GM19463 (cell line): ENCODE data around the gene DHRSX.
"Not testable (repeated sequence)": the region's sequence is repeated elsewhere in the genome, so short reads cannot be mapped to it uniquely, and the experiment has no call there.

ENCODE experiments used
- ATAC-seq: cut with Tn5 transposase; IDR thresholded peaks from one replicate; pipeline ENCODE4 v1.9.1; 2021; ENCODE audit warnings: mild to moderate bottlenecking, moderate library complexity; ENCODE audit not compliant: unreplicated experiment

The DHRSX gene

DNA sequence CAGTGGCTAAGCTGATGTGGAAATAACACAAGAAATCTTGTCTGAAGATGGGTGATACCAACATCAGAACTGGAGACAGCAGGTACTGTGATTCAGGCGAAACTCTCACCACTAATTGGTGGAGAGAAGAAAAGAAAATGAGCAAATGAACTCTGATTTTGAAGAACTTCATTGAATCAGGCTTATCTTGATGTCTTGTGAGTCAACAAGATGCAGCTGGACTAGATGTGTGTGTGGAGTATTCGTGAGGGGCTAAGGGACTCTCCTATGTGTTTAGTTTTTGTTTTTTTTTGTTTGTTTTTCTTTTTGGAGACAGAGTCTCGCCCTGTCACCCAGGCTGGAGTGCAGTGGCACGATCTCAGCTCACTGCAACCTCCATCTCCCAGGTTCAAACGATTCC lies 131.6 kb downstream of the DHRSX start:
- ATAC-seq, result no peak

DNA sequence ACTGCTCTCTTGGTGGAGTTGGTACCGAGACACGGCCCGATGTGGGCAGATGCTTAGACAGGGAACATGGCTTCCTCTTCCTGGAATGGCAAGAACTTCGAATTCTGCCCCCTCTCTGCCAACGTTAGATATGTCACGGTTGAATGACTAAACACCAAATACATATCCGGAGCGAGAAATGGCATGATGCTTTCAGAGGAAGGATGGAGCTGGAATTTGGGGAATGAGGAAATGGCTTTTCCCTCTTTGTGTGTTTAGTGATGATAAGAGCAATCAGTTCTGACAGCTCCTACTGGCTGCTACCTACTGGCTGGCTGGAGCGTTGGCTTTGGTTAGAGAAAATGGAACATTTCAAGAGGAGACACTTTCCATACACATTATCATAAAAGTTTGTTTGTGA lies 140.0 kb downstream of the DHRSX start:
- ATAC-seq, result no peak

DNA sequence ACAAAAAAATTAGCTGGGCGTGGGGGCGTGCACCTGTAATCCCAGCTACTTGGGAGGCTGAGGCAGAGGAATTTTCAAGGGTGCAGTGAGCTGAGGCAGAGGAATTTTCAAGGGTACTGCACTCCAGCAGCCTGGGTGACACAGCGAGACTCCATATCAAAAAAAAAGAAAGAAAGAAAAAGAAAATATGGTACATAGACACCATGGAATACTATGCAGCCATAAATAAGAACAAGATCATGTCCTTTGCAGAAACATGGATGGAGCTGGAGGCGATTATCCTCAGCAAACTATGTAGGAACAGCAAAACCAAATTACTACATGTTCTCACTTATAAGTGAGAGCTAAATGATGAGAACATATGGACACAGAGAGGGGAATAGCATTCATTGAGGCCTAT lies 141.3 kb downstream of the DHRSX start:
- not testable (repeated sequence) for ATAC-seq

DNA sequence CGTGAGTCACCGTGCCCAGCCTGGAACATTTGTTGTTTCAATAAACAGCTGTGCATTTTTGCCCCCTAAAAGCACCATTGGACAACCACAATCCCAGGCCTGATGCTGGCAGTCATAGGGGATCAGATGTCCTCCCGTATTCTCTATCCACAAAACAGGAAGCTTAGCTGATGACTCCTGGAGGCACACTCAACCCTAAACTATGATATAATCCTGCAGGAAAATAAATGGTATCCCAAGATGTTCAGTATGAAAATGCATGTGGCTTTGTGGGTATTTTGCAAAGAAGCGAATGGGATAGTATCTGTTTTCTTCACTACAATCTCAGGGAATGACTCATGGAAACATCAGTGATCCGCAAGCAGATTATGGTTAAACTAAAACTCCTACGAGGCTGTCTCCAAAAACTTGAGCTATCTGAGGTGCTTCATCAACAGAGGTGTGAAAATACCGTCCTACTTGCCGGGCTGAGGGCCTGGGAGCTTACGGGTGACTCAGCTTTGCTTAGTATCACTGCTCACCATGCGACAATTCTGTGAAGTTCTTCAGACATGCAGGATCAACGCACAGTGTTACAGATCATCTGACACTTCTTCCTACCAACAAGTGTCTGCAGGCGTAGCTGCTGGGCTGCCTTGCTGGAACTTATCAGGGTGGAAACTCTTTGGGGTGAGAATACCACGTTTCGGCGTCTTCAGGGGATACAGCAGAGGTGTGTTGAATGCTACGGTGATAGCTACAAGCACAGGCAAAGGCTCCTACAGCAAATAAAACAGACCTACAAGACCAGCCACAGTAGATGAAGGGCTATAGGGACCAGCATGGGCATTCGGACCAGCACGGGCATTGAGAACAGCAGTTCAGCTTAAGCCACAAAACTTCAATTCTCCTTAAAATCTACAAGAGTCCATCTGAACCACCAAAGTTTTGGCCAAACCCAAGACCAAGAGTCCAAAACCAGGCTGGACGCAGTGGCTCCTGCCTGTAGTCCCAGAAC lies 148.5 kb downstream of the DHRSX start:
- no peak for ATAC-seq

DNA sequence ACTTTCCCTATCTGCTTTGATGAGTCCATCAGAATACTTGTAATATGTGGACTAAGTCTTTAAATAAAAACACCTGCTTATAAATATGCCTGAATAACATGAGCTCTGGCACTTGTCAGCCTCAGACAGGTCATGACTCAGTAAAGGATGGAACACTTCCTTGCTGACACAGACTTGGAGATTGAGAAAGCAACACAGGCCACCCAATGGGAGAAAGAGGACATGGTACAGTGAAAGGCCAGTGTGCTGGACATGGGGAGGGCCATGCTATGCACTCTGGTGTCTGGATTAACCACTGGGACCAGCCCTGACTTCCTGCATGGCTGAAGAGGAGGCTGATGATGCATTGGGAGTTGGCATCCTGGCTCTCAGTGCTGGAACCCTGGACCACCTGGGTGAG lies 149.5 kb downstream of the DHRSX start:
- no peak for ATAC-seq

DNA sequence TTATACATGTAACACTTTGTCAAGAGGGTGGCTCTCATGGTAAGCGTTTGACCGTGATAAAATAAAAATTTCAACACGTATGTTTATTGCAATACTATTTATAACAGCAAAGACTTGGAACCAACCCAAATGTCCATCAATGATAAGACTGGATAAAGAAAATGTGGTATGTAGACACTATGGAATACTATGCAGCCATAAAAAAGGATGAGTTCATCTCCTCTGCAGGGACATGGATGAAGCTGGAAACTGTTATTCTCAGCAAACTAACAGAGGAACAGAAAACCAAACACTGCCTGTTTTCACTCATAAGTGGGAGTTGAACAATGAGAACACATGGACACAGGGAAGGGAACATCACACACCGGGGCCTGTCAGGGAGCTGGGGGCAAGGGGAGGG lies 150.1 kb downstream of the DHRSX start:
- ATAC-seq, result not testable (repeated sequence)

DNA sequence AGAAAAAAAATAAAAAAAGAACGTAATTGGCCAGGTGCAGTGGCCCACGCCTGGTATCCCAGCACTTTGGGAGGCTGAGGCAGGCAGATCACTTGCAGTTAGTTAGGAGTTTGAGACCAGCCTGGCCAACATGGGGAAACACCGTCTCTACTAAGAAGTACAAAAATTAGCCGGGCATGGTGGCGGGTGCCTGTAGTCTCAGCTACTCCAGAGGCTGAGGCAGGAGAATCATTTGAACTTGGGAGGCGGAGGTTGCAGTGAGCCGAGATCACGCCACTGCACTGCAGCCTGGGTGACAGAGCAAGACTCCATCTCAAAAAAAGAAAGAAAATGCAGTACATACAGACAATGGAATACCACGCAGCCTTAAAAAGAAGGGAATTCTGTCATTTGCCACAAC lies 150.7 kb downstream of the DHRSX start:
- not testable (repeated sequence) for ATAC-seq

DNA sequence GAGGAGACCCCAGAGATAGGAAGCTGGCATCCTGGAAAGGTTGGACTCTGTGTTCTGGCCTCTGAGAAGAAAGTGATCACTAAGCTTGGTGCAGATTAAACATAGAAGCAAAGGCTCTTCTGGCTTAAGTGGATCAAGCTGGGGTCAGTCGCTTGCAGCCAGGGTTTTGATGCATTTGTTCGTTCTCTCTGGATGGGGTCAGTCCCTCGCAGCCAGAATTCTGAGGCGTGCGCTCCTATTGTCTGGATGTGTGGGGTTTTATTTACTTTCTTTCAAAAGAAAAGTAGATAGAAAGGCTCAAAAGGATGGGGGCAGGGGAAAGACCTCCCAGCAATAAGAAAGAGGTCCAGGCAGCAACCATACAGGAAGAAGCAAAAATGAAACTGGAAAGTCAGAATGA lies 152.6 kb downstream of the DHRSX start:
- ATAC-seq, result no peak

DNA sequence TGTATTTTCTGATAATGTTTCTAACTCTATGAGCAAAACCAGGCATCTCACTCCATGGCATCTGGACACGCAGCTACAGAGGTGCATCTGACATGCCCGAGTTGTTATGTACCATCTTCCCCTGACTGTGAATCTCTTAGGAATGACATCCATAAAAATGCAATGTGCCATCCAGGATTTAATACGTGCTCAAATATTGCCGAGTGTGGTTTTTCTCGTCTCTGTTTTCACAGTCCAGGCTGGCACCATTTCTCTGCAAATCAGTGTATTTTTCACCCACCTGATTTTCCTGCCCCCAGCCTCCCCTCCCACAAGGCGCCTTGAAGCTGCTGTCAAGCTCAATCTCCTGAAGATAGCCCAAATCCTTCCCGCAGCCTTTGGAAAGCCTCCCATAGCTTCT lies 154.6 kb downstream of the DHRSX start:
- ATAC-seq, result no peak

DNA sequence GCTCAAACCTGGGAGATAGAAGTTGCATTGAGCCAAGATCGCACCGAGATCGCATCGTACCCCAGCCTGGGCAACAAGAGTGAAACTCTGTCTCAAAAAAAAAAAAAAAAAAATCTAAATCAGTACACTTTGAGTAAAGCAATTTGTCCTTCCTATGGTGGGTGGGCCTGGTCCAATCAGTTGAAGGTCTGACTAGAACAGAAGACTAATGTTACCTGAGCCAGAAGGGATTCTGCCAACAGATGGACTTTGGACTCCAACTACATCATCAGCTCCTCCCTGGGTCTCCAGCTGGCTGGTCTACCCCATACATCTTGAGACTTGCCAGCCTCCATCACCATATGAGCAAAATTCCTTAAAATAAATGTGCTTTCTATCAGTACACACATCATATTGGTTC lies 155.2 kb downstream of the DHRSX start:
- ATAC-seq, result no peak

DNA sequence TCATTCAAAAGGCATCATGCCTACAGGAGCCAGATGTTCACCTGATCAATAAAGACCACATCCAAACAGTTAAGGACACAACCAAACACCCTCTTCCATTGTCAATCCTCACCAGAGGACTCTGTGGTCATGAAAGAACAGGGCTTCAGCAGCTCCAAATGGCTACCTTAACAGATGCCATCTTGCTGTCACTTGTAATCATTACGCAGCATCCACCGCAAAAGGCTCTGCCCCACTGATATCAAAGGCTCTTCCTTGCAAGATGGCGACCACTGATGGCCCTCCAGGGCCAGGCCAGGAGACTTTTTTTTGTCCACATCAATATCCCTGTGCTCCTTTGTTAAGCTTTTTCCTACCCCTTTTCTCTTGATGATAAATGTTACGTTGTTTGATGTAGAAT lies 157.4 kb downstream of the DHRSX start:
- no peak for ATAC-seq

DNA sequence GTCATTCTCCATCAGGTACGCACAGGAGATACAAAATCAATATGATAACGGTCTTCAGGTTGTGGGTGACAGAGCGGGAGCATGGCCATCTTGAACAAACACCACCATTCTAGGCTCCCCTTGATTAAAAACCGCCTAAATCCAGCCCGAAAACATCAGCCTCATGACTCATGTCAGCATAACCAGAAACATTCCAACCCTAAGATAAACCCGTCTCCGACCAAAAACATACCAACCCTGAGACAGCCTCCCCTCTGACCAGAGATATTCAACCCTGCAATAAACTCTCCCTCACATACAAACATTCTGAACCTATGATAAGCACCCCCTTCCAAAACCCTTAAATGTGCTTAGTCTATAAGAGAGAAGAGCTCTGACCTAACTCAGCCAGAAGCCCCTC lies 157.9 kb downstream of the DHRSX start:
- no peak for ATAC-seq

DNA sequence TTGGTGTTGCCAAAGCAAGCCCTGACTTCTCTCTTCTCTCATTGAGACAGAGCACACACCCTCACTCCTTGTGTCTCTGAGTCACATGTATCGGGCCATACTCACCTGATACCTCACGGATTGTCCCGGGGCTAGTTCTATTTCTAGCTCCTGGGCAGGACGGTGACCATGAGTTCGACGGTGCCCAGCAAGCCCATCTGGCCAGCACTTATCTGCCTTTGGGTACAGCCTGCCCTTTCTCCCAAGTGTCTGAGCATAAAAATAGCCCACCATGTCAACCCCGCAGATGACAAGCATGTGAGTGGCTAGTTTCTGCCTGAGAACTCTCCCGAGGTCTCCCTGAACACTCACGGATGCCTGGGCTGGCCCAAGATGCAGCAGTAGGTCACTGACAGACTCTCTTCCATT lies 158.5 kb downstream of the DHRSX start:
- no peak for ATAC-seq

DNA sequence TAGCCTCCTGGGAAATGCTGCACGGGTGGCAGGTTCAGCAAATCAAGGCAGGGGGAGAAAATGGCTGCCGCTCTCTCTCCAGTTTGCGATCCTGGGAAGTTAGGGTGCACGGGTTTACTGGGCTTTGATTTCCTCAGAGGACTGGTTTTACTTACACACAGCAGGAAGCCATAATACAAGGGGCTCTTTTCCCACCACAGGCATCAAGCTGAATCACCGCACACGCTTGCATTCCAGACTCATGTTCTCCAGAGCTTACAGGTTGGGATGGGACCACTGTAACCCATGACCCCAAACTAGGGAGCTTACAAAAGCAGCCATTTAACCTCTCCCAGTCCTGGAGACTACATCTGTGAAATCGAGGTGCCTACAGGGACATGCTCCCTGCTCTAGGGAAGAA lies 159.8 kb downstream of the DHRSX start:
- ATAC-seq, result no peak

DNA sequence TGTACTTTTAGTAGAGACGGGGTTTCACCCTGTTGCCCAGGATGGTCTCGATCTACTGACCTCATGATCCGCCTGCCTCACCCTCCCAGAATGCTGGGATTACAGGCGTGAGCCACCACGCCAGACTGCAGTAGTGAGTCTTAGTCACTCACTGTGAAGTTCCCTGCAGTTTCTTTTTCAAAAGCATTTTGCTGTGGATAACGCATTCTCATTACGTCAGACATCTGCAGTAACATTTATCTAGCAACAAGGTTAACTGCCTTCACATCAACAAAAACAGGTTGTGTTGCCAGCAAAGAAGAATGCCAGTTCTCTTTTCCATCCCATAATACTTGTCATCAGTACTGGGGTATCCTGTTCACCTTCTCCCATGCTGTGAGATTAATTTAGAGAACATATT lies 164.6 kb downstream of the DHRSX start:
- ATAC-seq, result no peak

DNA sequence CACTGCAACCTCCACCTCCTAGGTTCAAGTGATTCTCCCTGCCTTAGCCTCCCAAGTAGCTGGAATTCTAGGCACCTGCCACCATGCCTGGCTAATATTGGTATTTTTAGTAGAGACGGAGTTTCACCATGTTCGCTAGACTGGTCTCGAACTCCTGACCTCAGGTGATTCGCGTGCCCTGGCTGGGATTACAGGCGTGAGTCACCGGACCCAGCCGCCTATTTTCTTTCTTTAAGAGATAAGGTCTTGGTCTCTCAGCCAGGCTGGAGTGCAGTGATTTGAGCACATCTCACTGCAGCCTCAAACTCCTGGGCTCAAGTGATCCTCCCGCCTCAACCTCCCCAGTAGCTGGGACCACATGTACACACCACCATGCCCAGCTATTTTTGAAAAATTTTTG lies 166.5 kb downstream of the DHRSX start:
- no peak for ATAC-seq

DNA sequence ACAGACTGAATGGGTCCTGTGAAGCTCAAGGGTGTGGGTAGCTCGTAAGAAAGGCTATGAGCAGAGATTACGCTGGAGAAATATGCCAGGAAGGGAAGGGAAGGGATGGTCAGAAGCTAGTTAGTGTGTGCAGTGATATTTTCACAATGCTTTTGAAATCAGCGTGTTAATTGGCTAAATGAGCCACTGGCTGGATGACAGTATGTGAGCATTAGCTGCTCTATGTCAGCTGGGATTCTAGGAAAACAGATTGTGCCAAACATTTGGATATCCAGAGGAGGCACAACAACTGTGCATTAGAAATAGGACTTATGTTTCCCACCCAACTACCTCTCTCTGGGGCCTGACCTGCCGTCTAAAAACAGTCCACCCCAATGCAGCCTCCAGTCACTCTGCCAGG lies 168.5 kb downstream of the DHRSX start:
- no peak for ATAC-seq

DNA sequence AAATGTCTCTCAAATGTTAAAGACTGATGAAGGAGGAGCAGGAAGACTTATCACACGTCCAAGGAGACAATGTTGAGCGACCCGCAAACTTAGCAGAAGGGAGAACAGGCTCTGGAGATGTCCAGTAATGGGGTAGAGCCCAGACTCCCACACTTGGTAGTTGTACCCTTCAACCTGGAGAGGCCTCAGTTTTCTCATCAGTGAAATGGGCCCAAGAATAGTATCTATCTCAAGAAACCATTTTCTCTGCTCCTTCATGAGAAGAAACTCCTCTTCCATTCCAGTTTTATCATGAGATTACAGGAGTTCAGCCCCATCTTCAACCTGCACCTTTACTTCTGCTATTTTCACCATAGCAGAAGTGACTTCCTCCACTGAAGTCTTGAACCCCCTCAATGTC lies 169.9 kb downstream of the DHRSX start:
- no peak for ATAC-seq

DNA sequence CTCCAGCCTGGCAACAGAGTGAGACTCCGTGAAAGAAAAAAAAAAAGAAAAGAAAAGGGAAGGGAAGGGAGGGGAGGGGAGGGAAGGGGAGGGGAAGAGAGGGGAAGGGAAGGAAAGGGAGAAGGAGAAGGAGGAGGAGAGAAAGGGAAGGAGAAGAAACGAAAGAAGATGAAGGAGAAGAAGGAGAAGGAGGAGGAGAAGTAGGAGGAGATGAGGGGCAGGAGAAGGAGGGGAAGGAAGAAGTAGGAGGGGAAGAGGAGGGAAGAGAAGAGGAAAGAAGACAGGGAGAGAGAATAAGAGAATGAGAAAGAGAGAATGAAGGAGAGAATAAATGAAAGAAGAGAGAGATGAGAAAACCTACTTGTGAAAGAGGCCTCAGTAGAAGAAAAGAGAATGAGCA lies 170.3 kb downstream of the DHRSX start:
- no peak for ATAC-seq

DNA sequence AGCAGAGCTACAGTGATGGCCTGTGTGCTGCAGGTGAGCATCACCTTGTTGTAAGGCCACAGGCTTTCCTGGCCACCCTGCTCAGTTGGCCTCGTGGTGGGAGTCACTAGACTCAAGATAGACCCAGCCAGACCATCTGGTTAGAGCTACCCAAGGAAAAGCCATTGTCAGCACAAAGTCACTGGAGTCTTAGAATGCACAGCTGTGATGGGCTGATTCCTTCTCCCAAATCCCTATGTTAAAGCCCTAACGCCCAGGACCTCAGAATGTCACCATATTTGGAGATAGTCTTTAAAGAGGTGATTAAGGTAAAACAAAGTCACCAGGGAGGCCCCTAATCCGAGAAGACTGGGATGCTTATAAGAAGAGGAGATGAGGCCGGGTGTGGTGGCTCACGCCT lies 173.4 kb downstream of the DHRSX start:
- ATAC-seq, result no peak

DNA sequence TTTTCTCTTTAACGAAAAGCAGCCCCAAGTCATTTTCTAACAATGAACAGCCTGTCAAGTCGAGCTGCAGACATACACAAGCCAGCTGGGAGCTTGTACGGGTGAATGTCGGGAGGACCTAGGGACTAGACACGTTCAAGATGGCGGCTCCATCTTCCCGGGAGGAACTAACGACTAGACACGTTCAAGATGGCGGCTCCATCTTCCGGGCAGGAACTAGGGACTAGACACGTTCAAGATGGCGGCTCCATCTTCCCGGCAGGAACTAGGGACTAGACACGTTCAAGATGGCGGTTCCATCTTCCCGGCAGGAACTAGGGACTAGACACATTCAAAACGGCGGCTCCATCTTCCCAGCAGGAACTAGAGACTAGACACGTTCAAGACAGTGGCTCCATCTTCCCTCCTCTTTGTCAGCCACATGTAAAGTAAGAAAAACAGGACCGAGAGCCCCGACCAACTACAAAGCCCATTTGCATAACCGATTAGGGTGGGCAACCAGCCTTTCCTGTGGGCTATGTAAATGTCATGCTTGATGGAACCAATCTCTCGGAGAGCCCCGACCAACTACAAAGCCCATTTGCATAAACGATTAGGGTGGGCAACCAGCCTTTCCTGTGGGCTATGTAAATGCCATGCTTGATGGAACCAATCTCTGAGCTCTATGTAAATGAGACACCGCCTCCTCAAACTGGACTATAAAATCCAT lies 175.5 kb downstream of the DHRSX start:
- peak; percentile 46 for ATAC-seq

DNA sequence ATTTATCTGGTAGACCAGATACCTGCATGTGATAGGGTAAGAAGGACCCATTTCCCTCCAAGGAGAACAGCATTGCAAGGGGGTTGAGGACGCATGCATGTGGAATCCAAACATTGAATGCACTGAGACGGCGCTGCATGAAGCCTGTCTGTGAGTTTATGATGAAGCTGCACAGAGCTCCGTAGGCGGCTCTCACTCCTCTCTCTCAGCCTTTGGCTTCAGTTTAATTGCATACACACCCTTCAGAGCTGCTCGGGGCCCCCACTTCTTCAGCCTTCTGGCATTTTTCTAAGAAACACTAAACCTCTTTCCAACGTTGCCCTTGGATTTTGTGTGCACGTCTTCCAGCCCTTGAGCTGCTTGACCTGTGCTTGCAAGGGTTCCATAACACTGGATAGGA lies 176.6 kb downstream of the DHRSX start:
- no peak for ATAC-seq
